GM18517 (cell line): ENCODE data around the gene HEPACAM2.

Experiments
- ATAC-seq: cut with Tn5 transposase; IDR thresholded peaks from one replicate; pipeline ENCODE4 v1.9.1; 2021; ENCODE audit warnings: mild to moderate bottlenecking, moderate library complexity; ENCODE audit not compliant: unreplicated experiment

The HEPACAM2 gene

GRCh38 chr7:93226310-93226709, at the start of gene HEPACAM2:
Gene HEPACAM2, minus strand, starts transcription at chr7:93226469.
- ATAC-seq: no peak

- ATAC-seq: no peak
Observed at GRCh38 chr7:93265220-93265619, 39.0 kb upstream of the HEPACAM2 start.

GRCh38 chr7:93262535-93262934, 36.3 kb upstream of the HEPACAM2 start:
- ATAC-seq: no peak

GRCh38 chr7:93258661-93259060, 32.4 kb upstream of the HEPACAM2 start:
- ATAC-seq: no peak

GRCh38 chr7:93249491-93250148, 23.4 kb upstream of the HEPACAM2 start:
- ATAC-seq: no peak

GRCh38 chr7:93245525-93246432, 19.5 kb upstream of the HEPACAM2 start:
- peak; percentile 62 for ATAC-seq

- no peak for ATAC-seq
Observed at GRCh38 chr7:93242106-93242505, 15.8 kb upstream of the HEPACAM2 start.

- no peak for ATAC-seq
Observed at GRCh38 chr7:93239824-93240223, 13.6 kb upstream of the HEPACAM2 start.

- no peak for ATAC-seq
Observed at GRCh38 chr7:93238748-93239147, 12.5 kb upstream of the HEPACAM2 start.

GRCh38 chr7:93238131-93238530, 11.9 kb upstream of the HEPACAM2 start:
- ATAC-seq: no peak

- no peak for ATAC-seq
Observed at GRCh38 chr7:93235541-93235940, 9.3 kb upstream of the HEPACAM2 start.

GRCh38 chr7:93232673-93233018, 6.4 kb upstream of the HEPACAM2 start:
- ATAC-seq: no peak

- peak; percentile 99 for ATAC-seq
Observed at GRCh38 chr7:93231799-93232672, 5.8 kb upstream of the HEPACAM2 start, which contains the start of gene VPS50. Gene VPS50, plus strand, starts transcription at chr7:93232366. Its CDS starts 102 bp downstream, at chr7:93232468.

- no peak for ATAC-seq
Observed at GRCh38 chr7:93231259-93231658, 5.0 kb upstream of the HEPACAM2 start.

GRCh38 chr7:93228302-93228701, 2.0 kb upstream of the HEPACAM2 start:
- ATAC-seq: peak; percentile 47

- ATAC-seq: no peak
Observed at GRCh38 chr7:93219868-93220267, 6.4 kb downstream of the HEPACAM2 start.

GRCh38 chr7:93218997-93219827, 7.1 kb downstream of the HEPACAM2 start:
- ATAC-seq: no peak

GRCh38 chr7:93212881-93213280, 13.4 kb downstream of the HEPACAM2 start:
- ATAC-seq: no peak

- no peak for ATAC-seq
Observed at GRCh38 chr7:93211228-93211818, 14.9 kb downstream of the HEPACAM2 start.

GRCh38 chr7:93205046-93205445, 21.2 kb downstream of the HEPACAM2 start:
- ATAC-seq: no peak
